ENCODE data around the gene SEMA3D. TPM values are rescaled to one million over a fixed set of nuclear protein-coding genes. Genes with fewer than 3 reads are reported as not detected.

SEMA3D gene
- total and polyA plus RNA-seq, 2 of the 13 experiments (the other 11 are each of a cell fraction or from before 2014, with no cell fraction given) = 0.07 TPM; not detected in 1

DNA sequence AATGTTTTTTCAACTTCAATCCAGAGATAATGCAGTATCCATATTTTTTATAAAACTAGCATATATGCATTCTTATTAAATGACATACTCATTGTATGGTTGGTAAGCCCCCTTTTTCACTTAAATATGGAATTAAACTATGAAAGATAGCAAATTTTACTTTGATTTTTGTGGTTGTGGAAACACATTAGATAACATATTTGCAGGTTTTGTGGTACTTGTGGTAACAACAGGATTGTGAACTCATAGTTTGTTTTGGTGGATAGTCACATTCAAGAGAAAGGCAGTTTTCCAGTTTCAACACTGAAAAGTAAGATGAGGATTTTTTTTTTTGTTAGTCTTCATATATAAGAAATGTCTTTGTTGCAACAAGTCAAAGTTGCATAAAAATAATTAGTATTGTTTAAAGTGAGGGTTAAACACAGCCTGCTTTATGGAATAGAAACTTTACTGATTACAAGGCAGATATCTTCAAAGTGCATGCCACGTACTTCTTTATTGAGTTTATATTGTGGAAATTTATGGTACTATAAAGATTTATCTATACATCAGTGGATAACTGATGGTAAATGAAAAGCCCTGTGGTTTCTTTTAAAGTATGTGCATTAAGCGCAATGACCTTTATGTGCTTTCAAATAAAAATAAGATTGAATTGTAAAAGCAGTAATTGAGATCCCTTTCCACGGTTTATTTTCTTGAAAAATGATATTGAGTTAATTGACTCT lies 39.7 kb upstream of the SEMA3D start (continued):
- TF ChIP-seq, protein P1, sequence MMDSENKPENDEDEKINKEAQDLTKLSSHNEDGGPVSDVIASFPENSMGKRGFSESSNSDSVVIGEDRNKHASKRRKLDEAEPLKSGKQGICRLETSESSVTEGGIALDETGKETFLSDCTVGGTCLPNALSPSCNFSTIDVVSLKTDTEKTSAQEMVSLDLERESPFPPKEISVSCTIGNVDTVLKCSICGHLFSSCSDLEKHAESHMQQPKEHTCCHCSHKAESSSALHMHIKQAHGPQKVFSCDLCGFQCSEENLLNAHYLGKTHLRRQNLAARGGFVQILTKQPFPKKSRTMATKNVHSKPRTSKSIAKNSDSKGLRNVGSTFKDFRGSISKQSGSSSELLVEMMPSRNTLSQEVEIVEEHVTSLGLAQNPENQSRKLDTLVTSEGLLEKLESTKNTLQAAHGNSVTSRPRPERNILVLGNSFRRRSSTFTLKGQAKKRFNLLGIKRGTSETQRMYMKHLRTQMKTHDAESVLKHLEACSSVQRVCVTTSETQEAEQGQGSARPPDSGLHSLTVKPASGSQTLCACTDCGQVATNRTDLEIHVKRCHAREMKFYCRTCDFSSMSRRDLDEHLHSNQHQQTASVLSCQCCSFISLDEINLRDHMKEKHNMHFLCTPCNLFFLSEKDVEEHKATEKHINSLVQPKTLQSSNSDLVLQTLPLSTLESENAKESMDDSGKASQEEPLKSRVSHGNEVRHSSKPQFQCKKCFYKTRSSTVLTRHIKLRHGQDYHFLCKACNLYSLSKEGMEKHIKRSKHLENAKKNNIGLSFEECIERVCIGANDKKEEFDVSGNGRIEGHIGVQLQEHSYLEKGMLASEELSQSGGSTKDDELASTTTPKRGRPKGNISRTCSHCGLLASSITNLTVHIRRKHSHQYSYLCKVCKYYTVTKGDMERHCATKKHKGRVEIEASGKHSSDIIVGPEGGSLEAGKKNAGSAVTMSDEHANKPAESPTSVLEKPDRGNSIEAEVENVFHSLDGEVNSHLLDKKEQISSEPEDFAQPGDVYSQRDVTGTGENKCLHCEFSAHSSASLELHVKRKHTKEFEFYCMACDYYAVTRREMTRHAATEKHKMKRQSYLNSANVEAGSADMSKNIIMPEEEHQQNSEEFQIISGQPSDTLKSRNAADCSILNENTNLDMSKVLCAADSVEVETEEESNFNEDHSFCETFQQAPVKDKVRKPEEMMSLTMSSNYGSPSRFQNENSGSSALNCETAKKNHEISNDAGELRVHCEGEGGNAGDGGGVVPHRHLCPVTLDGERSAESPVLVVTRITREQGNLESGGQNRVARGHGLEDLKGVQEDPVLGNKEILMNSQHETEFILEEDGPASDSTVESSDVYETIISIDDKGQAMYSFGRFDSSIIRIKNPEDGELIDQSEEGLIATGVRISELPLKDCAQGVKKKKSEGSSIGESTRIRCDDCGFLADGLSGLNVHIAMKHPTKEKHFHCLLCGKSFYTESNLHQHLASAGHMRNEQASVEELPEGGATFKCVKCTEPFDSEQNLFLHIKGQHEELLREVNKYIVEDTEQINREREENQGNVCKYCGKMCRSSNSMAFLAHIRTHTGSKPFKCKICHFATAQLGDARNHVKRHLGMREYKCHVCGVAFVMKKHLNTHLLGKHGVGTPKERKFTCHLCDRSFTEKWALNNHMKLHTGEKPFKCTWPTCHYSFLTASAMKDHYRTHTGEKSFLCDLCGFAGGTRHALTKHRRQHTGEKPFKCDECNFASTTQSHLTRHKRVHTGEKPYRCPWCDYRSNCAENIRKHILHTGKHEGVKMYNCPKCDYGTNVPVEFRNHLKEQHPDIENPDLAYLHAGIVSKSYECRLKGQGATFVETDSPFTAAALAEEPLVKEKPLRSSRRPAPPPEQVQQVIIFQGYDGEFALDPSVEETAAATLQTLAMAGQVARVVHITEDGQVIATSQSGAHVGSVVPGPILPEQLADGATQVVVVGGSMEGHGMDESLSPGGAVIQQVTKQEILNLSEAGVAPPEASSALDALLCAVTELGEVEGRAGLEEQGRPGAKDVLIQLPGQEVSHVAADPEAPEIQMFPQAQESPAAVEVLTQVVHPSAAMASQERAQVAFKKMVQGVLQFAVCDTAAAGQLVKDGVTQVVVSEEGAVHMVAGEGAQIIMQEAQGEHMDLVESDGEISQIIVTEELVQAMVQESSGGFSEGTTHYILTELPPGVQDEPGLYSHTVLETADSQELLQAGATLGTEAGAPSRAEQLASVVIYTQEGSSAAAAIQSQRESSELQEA (CRISPR knock-in tag; IDR thresholded peaks at IDR 0.05; ENCODE audit: not compliant biosample characterization) = no peak
- no peak for TF ChIP-seq KAT7 (CRISPR knock-in tag; IDR thresholded peaks at IDR 0.05; ENCODE audit: borderline replicate concordance)

DNA sequence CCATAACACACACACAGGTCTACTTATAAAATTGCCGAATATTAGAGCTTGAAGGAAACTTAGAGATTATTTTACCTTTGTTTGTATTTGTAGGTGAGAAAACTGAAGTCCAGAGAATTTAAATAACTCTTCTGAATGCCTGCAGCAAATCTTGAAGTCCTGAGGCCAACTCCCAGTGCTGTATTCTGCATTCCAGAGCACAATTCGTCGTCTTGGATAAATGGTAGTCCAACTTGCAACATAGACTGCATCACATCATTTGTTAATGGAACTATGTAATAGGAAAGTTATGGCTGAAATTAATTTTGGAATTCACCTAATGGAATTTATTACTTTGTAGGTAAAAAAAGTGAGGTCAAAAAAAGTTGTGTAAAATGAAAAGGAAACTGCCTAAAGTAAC lies 37.3 kb upstream of the SEMA3D start:
- Histone ChIP-seq H2AFZ (ENCODE audit: low read length) (no peak overlapping the region), H3K9ac (ENCODE audit: insufficient read depth, low read depth, low read length) (no peak overlapping the region), H3K9me3 (ENCODE audit: low read length) (no peaks in the 10 kb centered on the region), H4K20me1 (ENCODE audit: insufficient read depth, low read length) (no peaks in the 10 kb centered on the region), H3K4me1 (ENCODE audit: insufficient read depth, low read length) (no peaks in the 10 kb centered on the region), H3K27me3 (ENCODE audit: control insufficient read depth in 1 of 2, insufficient read depth in 2 of 2, low read length in 2 of 2) (no peaks in the 10 kb centered on the region), H3K4me3 (replicated peaks in 1 of 3; ENCODE audit: insufficient read depth in 1 of 3, low read depth in 2 of 3, low read length in 3 of 3) (no peak overlapping the region), H3K79me2 (ENCODE audit: insufficient read depth, low read length) (no peaks in the 10 kb centered on the region), H3K27ac (ENCODE audit: extremely low read length, insufficient read depth, low read length) (no peak overlapping the region), H3K36me3 (replicated peaks in 1 of 2; ENCODE audit: control insufficient read depth in 1 of 2, insufficient read depth in 2 of 2, low read length in 2 of 2) (no peaks in the 10 kb centered on the region), H3K4me2 (ENCODE audit: low read depth, low read length) (no peak overlapping the region)
- FAIRE-seq = no peak
- BruUV-seq (replicated peaks) = no TSS peak
- ATAC-seq = no peak
- in situ Hi-C loops (cut with HindIII; ENCODE audit: extremely low pct_ligation_motif_present, low pct_unique_long_range_greater_than_20kb) = no loop called here
- no peak for DNase-seq (ENCODE audit: low spot score)
- WGBS (ENCODE audit: low lambda C conversion rate) = 2% methylated on average over 3 of the region's 3 CpGs
- intact Hi-C loops (cut with micrococcal nuclease; ENCODE audit: unreplicated experiment) = no loop called here
- ChIA-PET POLR2A (no interaction called here), CTCF (ENCODE audit: low intra/inter-chr PET ratio, low total read pairs) (no interaction called here)
- TF ChIP-seq CBX2 (IDR thresholded peaks at IDR 0.05; ENCODE audit: low read depth, low read length) = no peak
- TF ChIP-seq CBX2 (CRISPR knock-in tag; IDR thresholded peaks at IDR 0.05; ENCODE audit: low read depth) = no peak
- TF ChIP-seq ZNF616 (CRISPR knock-in tag; IDR thresholded peaks at IDR 0.05; ENCODE audit: low read depth) = no peak
- TF ChIP-seq, protein P2, sequence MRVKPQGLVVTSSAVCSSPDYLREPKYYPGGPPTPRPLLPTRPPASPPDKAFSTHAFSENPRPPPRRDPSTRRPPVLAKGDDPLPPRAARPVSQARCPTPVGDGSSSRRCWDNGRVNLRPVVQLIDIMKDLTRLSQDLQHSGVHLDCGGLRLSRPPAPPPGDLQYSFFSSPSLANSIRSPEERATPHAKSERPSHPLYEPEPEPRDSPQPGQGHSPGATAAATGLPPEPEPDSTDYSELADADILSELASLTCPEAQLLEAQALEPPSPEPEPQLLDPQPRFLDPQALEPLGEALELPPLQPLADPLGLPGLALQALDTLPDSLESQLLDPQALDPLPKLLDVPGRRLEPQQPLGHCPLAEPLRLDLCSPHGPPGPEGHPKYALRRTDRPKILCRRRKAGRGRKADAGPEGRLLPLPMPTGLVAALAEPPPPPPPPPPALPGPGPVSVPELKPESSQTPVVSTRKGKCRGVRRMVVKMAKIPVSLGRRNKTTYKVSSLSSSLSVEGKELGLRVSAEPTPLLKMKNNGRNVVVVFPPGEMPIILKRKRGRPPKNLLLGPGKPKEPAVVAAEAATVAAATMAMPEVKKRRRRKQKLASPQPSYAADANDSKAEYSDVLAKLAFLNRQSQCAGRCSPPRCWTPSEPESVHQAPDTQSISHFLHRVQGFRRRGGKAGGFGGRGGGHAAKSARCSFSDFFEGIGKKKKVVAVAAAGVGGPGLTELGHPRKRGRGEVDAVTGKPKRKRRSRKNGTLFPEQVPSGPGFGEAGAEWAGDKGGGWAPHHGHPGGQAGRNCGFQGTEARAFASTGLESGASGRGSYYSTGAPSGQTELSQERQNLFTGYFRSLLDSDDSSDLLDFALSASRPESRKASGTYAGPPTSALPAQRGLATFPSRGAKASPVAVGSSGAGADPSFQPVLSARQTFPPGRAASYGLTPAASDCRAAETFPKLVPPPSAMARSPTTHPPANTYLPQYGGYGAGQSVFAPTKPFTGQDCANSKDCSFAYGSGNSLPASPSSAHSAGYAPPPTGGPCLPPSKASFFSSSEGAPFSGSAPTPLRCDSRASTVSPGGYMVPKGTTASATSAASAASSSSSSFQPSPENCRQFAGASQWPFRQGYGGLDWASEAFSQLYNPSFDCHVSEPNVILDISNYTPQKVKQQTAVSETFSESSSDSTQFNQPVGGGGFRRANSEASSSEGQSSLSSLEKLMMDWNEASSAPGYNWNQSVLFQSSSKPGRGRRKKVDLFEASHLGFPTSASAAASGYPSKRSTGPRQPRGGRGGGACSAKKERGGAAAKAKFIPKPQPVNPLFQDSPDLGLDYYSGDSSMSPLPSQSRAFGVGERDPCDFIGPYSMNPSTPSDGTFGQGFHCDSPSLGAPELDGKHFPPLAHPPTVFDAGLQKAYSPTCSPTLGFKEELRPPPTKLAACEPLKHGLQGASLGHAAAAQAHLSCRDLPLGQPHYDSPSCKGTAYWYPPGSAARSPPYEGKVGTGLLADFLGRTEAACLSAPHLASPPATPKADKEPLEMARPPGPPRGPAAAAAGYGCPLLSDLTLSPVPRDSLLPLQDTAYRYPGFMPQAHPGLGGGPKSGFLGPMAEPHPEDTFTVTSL (CRISPR knock-in tag; IDR thresholded peaks at IDR 0.05; ENCODE audit: borderline replicate concordance) = no peak
- TF ChIP-seq RARG (CRISPR knock-in tag; IDR thresholded peaks at IDR 0.05; ENCODE audit: low read depth) = no peak
- no peak for TF ChIP-seq DR1 (CRISPR knock-in tag; IDR thresholded peaks at IDR 0.05)
- TF ChIP-seq SMAD9 (CRISPR knock-in tag; IDR thresholded peaks at IDR 0.05) = no peak
